GM19025 (cell line): ENCODE data around the gene OR56B4.
"Not testable (repeated sequence)": the region's sequence is repeated elsewhere in the genome, so short reads cannot be mapped to it uniquely, and the experiment has no call there.

Experiments used
- ATAC-seq: cut with Tn5 transposase; IDR thresholded peaks from one replicate; pipeline ENCODE4 v1.9.1; 2021; ENCODE audit warnings: mild to moderate bottlenecking, low read depth, moderate library complexity; ENCODE audit not compliant: unreplicated experiment

OR56B4 gene

DNA sequence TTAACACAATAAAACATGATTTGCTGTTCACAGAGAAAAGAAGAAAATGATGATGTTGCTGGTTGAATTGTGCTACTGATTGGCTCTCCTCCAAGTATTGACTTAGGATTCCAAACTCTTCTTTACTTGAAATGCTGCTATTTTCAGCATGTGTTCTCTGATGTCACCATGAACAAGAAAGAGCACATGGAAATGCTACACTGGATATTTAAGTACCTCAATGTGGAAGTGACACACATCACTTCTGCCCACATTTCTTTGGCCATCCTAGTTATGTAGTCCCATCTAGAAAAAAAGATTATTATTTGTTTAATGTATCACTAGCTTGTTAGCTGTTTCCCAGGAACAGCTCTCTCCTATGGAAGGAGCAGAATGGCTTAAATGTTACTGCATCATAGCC is 35.5 kb downstream of the OR56B4 start:
- ATAC-seq = no peak

DNA sequence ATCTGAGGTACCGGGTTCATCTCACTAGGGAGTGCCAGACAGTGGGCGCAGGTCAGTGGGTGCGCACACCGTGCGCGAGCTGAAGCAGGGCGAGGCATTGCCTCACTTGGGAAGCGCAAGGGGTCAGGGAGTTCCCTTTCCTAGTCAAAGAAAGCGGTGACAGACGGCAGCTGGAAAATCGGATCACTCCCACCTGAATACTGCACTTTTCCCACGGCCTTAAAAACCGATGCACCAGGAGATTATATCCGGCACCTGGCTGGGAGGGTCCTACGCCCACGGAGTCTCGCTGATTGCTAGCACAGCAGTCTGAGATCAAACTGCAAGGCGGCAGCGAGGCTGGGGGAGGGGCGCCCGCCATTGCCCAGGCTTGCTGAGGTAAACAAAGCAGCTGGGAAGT is 36.3 kb downstream of the OR56B4 start:
- ATAC-seq = not testable (repeated sequence)

DNA sequence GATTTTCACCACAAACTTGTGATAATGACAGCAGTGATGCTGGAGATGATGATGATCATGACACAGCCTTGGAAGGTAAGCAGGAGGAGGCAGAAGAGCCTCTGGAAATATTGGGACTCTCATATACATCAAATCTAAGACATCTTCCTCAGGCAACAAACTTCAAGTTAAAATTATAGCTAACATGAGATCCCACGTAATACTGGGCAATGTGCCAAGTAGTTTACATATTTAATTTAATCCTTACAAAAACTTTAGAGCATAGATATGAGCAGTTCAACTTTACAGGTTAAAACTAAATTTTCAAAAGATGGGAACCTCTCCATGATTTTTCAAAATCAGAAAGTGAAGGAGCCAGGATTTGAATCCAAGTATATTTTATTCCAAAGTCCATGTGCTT is 43.6 kb downstream of the OR56B4 start:
- ATAC-seq = no peak

DNA sequence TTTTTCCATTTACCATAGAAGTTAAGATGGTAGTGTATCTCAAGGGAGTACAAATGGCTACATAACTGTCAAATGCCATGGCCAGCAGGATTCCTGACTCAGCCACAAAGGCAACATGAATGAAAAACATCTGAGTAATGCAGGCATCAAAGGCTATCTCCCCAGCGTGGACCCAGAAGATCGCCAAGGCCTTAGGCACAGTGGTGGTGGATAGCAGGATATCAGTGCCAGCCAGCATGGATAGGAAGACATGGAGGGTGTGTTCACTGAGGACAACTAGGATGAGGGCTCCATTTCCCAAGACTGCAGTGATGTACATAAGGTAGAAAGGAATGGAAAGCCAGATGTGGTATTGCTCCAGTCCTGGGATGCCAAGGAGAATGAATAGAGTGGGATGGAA is 44.6 kb downstream of the OR56B4 start:
- ATAC-seq = no peak

DNA sequence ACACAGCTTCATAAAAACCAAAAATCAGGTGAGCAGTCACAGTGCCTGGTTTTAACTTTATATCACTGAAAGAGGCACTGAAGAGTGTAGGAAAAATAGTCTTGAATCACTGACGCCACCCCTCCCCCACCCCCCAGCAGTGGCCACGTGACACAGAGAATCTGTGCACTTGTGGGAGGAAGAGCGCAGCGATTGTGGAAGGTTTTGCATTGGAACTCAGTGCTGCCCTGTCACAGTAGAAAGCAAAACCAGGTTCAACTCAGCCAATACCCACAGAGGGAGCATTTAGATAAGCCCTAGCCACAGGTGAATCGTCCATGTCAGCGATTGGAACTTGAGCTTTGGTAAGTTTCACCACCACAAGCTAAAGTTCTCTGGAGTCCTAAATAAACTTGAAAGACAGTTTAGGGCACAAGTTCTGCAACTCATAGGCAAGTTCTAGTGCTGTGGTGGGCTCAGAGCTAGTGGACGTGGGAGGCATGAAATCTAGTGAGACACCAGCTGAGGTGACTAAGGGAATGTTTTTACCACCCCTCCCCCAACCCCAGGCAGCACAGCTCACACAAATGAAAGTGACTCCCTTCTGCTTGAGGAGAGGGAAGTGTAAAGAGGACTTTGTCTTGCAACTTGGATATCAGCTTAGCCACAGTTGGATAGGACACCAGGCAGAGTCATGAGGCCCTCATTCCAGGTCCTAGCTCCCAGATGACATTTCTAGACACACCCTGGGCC is 49.3 kb downstream of the OR56B4 start:
- no peak for ATAC-seq
